DMS53 treated with DMSO at 0.1 percent for 48 hours (cell line): ENCODE results near the gene SNN.

Source experiments
- DNase-seq: peaks from one replicate; lab custom pipeline; 2025; ENCODE audit not compliant: unreplicated experiment; lab: John Stamatoyannopoulos, UW

The SNN gene

DNA sequence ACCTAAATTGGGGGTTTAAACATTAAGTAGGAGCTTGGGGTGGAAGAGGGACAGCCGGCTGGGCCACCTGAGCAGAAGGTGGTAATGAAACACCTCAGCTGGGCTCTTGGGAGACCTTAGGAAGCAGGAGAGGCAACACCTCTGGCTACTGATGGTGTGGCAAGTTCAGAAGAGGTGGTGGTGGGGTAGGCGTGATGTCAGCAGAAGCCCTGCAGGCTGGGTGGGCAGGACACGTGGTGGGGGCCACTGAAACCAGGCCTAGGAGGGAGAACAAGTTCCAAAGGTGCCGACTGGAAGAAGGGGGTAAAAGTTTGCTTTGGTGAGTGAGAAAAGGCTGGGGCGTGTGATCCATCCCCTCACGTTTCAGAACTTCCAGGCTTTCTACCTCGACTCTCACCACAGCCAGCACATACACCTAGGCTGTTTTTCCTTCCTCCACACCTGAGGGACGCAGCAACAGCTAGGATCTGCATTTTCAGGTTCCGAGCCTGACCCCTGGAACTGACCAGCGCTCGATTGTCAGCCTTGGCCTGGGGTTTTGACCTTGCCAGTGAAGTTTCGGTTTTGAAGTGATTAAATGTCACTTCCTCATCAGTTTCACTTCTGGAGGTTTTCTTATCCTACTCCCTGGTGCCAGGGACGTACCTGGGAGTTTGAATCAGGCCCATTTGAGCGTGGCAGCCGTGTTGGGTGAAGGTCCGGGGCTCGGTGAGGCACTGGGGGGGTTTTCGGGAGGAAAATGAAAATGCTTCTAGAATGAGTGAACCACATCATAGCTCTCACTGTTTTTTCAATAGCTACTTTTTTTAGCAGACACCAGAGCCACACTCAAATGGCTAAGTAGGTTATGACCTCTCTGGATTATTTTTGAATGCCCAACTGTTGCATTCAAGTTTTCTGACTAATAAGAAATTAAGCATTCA, 10.0 kb downstream of the SNN start:
- no peak for DNase-seq

DNA sequence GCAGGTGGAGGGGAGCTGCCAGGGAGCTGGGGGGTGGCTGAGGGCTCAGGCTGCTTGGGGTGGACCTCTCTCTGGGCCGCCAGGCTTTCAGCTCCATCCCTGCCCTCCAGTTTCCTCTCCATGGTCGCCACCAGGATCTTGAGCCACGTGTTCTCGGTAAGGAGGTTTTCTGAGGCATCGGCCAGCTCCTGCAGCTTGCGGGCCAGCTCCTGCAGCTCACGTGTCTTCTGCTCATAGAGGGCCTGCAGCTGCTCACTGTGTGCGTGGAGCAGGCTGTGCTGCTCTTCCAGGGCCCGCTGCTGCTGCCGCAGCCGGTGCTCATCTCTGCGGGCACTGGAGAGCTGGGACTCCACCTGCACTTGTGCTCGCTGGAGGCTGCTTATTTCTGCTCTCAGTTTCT, 11.0 kb downstream of the SNN start:
- DNase-seq: no peak

DNA sequence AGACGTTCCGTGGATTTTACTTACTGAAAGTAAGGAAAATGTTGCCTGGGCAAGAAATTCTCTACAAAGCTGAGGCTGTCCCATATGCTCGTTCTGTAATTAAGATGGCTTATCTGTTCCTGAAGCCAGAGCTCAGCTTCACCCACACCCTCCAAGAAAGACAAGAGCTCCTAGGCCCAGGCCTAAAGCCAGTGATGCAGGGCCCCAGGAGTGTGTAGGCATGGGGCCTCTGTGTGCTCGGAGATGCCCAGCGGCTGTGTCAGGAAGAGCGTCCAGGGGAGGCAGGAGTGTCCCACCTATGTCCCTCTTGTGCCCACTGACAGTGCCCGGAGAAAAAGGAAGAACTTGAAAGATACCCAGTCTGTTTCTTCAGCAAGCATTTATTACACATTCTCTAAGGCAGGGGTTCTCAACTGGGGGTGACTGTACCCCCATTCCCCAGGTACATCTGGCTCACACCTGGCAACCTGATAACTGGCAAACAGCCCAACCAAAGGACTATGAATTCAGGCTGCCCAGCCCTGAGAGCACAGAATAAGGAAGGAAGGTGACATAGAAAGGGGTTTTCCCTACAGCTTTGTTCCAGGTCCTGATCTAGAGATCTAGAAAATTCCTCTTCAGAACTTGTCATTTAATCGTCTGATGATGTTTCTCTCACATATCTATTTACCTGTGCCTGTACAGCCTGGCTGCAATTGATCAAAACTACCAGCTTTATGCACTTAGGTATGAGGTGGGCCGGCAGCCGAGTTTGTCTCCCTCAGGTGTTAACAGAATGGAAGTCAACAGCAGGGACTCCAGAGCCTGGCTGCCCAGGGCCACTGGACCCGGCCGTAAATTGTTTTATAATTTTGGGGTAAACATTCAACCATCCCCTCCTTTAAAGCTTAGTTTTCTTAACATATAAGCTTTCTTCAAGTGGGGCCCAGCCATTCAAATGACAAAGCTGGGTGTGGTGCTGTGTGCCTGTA, 12.0 kb downstream of the SNN start:
- DNase-seq: no peak

DNA sequence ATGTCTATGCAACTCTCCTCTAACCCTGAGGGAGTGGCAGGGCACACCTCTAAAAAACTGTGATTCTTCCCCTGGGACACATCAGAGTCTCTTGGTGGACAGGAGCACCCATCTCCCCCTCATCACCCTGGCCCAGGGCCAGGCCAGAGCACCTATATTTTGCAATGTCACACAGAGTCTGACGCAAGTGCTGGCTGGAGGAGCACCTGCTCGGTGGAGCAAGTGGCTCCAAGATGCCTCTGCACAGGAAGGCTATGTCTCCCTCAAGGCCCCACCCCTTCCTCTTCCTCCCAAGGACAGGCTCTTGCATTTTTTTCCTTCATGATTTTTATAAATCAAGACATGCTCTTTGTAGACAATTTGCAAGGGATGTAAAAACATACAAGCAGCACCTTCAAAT, 13.3 kb downstream of the SNN start:
- DNase-seq: no peak

DNA sequence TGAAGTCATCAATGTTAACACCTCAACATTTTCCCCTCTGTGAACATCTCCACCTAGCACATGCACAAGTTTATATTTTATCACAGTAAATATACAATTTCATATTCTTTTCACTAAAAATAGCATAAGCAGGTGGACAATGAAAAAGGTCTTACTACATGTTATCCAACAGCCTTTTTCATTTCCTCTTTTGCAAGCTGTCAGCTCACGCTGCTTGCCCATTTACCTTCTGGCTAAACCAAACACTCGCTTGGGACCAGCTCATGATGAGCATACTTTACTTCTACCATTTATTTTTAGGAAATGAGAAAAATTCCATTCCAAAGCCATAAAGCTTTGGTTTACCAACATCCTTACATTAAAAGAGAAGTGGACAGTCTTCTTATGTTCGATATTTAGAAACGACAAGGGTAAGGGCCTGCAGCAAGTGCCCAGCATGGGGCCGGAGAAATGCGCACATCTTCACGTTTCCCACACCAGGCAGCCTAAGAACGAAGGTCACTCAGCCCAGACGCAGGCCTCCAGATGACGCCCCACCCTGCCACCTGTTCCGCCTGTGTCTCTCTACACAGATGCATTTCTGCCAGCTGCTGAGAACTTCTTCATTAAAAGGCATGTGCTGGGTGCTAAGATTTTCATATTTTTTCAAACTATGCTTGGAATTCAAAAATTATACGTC, 13.9 kb downstream of the SNN start:
- DNase-seq: no peak

DNA sequence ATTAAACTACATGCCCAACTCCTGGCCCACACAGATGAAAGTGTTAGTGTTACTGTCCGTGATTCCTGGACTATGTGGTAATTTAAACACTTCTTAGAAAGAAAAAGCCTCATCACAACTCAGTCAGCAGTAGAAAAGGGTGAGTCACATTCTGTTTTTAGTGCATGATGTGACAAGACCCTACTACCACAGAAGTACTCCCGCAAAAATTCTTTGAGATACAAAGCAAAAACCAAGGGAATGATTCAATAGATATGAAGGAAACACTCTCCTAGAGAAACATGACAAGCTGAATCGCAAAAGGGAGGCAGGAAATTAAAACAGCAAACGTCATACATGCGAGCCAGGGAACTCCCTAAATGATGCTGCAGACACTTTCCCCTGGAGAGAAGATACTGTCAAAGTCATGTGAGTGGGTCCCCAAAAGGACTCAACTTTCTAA, 14.4 kb downstream of the SNN start:
- DNase-seq: no peak

DNA sequence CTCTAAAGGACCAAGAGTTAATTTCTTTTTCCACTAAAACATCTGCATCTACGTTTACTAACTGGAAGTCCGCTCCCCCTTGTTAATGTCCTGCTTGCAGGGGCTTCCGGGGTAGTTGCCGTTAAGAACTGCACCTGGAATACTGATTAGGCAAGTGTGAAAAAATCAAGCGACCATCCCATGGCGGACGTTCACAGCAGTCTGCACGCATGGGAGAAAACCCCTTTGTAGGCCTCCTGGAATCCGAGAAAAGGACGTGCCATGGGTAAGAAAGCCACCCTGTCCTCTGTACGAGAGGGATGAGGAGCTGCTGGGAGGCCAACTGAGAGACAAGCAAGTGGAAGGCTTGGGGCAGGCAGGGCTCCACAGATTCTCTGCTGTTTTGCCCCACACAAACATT, 14.9 kb downstream of the SNN start:
- DNase-seq: no peak

DNA sequence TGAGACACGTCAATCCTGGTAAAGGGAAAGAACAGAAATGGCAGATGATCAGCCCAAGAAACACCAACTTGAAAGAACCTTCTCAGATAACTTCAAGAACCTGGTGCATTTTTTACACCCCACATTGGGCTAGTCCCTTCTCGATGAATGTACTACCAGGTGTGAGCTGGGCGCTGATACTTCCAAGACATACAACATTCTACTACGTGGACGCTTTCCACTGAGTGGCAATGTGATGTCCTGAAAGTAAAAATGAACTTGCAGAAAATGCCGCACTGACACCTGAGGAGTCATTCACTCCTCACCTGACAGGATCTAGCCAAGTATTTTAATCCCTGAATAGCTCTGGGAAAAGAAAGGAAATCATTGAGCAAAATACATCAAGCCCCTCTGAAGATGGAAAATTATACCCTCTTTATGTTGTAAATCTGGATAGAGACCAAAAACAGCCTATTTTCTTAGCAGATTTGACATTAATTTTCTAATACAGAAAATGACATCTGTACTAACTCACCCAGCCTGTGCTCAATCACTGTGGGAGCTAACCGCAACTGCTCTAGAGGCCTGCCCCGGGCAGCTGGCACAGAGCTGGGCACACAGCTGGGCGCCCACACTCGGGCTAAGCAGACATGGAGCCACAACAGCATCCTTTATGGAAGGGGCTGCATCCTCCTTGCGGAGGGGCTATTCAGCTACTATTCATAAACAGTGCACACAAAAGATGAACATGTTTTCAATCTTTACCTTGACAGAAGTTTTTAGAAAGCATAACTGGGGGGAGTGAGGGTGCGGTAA, 16.2 kb downstream of the SNN start:
- no peak for DNase-seq

DNA sequence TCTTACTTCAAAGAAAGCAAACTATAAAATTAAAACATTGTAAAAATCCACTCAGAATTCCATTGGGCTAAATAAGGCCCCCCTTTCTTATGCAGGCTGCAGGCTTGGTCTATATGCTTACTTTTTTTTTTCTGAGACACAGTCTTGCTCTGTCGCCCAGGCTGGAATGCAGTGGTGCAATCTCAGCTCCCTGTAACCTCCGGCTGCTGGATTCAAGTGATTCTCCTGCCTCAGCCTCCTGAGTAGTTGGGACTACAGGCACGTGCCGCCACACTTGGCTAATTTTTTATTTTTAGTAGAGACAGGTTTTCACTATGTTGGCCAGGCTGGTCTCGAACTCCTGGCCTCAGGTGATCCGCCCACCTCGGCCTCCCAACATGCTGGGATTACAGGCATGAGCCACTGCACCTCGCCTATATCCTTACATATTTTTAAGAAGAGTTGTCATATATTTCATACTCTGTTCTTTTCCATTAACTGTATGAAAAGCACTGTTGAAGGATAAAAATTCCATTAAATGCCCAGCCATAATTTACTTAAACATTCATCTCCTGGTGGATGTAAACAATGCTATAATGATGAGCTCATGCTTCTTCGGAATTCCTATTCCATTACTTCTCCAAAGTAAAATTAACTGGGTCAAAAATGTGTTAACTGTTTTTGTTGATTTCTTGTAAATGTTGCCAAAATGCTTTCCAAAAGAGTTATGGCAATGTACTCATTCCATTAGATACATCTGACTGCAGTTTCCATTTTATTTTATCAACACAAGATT, 17.8 kb downstream of the SNN start:
- no peak for DNase-seq

DNA sequence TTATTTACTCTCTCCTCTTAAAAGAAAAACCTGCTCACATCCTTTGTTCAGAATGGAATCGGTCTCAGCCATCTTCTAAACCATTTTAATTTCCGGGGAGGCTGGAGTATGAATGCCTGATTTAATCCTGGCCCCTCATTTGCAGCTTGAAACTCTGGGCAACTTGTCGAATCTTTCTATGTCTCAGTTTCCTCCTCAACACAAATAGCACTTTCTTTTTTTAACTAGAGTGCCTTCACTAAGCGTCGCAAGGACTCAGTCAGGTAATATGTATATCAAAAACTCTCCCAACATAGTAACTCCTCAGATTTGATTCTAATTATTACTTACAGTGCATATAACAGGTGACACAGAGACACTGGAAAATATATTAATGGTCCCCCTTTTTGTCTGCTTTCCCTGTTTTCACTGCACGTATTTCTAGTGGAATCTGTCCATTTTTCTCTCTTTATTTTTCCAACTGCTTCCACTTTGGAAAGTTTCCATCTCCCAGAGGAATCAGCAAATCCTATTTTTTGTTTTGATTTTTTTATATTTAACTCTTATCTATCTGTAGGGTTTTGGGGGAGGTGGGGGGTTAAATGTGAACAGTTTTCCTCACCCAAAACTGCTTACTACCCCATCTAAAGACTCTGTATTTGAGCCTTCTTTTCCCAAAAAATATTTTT, 18.6 kb downstream of the SNN start:
- no peak for DNase-seq

DNA sequence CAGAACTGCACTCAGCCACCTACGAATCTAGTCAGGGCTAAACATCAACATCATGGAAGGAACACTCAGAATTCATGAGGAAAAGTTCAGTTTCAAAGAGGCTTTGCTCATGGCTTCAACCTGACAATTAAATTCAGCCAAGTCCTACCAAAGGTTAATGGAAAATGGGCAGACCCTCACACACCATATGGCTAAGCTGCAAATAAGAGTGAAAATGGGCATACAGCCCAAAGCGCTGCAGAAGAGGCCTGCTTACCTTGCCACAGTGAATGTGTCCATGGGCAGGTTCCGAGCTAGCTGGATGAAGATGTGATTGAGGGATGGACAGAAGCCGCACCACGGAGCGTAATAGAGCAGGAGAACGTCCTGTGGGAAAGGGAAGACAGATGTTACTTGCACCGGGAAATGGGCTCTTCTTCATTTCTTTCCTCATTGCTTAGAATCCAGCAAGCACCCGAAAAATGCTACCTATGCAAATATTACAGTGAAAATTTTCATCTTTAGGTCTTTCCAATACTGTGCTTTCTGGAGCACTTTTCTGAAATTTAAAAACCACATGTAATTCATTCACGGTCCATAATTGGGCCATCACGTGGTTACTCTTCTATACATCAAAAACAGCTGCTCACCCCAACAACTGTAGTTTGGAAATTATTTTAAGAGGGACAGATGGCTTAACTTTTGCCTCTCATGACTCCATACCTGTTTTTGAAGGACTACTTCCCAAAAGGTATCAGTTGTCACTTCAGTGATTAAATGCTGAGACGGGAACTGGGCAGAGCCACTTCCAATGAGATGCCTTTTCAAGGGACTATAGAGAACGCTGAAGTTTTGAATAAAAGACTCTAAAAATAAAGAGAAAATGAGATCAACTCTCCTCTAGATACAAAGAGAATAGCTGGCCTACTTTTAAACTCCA, 19.6 kb downstream of the SNN start:
- DNase-seq: no peak

DNA sequence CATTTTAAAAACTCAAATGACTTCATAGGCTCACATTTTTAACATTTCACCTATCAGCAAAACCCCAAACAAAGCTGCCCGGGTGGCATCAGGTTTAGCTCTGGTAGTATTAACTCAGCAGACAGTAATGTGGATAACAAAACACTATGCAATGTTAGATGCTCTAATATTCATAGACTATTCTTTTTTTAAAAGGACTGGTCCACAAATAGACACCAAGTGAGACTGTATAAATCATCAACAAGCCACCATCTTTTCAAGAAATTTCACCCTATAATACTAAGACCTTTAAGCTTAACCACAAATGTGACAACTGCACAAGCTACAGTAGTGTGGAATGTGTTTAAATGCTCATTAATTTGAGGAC, 20.2 kb downstream of the SNN start:
- DNase-seq: no peak

DNA sequence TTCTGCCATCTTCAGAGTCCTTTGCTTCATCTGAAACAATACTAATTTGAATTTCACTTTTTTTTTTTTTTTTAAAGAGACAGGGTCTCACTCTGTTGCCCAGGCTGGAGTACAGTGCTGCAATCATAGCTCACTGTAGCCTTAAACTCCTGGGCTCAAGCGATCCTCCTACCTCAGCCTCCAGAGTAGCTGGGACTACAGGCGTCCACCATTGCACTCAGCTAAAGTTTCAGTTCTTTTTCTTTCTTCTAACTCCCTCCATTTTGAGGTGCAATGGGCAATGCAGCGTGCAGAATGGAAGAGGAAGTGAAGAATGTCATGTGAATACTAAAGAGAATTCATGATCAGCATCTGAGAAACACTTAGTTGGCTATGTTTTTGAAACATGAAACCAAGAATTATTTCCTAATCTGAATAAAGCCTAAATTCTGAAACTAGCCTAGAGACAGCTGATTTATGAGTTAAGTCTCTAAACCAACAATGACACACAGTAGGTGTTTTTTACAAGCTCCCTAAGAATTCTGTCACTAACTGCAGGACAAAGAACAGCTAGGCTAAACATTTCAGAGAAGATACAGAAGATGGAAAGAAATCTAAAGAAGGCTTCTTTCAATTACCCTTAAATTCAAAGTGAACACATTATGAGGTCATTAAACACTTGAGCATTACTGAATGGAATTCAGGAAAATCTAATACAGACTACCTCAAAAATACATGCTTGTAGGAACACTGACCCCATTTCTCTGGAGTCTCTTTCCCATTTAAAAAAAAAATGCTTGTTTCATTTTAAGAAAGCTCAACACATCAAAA, 21.0 kb downstream of the SNN start:
- DNase-seq: no peak

DNA sequence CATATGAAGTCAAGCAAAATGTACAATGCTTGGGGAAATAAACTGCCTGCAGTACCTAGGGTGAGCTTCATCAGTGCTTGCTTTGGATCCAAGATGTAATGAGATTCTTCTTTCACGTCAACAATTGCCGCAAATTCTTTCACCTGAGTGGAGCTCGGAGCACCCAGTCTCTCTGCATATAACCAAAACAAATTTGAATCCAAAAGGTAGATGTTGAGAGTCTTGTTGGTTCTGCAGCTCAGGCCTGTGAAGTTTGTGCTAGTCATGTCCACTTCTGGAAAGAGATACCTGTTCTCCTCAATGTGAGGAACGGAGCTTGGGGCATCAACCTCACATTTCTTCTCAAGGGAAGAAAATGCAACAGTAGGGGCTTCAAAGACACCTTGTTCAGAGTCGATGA, 23.0 kb downstream of the SNN start:
- no peak for DNase-seq

DNA sequence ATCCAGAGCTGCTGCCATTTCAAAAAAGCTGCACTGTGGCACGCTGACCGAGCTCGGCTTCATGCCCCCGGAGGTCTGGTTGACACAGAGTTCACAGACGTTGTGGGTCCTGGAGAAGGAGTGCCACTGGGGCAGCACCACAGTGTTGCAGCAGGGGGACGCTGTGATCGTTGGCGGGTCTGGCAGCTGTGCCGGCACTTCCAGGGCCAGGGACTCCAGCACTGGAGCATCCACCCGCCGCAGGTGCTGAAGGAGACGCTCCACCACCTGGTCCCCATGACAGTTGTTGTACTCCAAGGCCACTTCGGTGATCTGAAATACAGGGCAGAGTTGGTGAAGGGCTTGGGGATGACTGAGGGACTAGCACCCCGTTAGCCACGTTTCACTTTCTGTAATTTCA, 23.5 kb downstream of the SNN start:
- no peak for DNase-seq

DNA sequence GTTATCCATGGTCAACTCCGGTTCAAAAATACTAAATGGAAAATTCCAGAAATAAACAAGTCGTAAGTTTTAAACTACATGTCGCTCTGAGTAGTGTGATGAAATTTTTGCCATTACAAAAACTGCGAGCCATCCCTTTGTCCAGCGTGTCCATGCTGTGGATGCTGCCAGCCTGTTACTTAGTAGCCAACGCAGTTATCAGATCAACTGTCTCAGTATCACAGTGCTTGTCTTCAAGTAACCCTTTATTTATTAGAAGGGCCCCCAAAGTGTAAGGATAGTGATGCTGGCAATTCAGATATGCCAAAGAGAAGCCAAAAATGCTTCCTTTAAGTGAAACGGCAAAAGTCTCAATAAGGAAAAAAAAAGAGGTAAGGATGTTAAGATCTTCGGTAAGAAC, 23.9 kb downstream of the SNN start:
- DNase-seq: no peak

DNA sequence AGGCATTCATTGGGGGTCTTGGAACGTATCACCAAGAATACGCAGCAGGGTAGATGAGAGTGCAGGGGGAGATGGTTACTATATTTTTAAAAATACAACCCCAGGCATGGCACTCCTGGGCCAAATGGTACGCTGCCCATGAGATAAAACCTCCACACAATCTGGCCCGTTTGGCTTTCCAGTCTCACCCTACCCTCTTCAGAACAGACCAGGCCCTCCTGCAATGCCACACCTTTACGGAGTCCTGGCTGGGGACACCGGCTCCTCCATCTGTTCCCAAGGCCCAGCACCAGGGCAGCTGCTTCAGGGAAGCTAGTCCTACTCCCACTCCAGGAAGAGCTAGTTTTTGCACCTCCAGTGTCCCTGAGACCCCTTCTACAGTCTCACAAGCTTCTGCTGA, 24.4 kb downstream of the SNN start:
- no peak for DNase-seq
